Body of pancreas (tissue), 4 donors: ENCODE measurements around the gene CDC42SE1.

Experiments used
- POLR2A ChIP-seq, 3 donors: fragments of 450-650 bp; IDR thresholded peaks; one replicate each; pipeline ENCODE4 v1.6.1; 2016; ENCODE audit warnings: antibody characterized with exemption in 3 of 3, mild to moderate bottlenecking in 2 of 3
- TF ChIP-seq, protein P1 (sequence below), 7 experiments: fragments of 450-650 bp in 4 of 7; fragments of 200-600 bp in 3 of 7; sonication (generic) in 3 of 7; IDR thresholded peaks; one replicate each; pipeline ENCODE4 v1.5.1; 2016 to 2019; ENCODE audit warnings: antibody characterized with exemption in 7 of 7

- TF ChIP-seq, protein P1, sequence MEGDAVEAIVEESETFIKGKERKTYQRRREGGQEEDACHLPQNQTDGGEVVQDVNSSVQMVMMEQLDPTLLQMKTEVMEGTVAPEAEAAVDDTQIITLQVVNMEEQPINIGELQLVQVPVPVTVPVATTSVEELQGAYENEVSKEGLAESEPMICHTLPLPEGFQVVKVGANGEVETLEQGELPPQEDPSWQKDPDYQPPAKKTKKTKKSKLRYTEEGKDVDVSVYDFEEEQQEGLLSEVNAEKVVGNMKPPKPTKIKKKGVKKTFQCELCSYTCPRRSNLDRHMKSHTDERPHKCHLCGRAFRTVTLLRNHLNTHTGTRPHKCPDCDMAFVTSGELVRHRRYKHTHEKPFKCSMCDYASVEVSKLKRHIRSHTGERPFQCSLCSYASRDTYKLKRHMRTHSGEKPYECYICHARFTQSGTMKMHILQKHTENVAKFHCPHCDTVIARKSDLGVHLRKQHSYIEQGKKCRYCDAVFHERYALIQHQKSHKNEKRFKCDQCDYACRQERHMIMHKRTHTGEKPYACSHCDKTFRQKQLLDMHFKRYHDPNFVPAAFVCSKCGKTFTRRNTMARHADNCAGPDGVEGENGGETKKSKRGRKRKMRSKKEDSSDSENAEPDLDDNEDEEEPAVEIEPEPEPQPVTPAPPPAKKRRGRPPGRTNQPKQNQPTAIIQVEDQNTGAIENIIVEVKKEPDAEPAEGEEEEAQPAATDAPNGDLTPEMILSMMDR (IDR thresholded peaks at IDR 0.05), result no peak
- TF ChIP-seq POLR2A (IDR thresholded peaks at IDR 0.05), result no peak
These were observed 56.8 kb downstream of the CDC42SE1 start for GRCh38 chr1:151002611-151003010.
